Measurements from ENCODE around the gene EFCC1.

The EFCC1 gene

GRCh38 chr3:129052675-129053074 lies 51.6 kb downstream of the EFCC1 start:
- ATAC-seq, result peak; percentile 11; the same call in 2 of the 3 replicates

GRCh38 chr3:129054605-129055104 lies 53.6 kb downstream of the EFCC1 start:
- ATAC-seq, result no peak
- TF ChIP-seq TCF4 (CRISPR knock-in tag; IDR thresholded peaks at IDR 0.05; ENCODE audit: borderline replicate concordance) (peak; percentile 84; the same call in 1 of the 2 replicates), ZFP30 (CRISPR knock-in tag; IDR thresholded peaks at IDR 0.05) (no peak), PPARA (CRISPR knock-in tag; IDR thresholded peaks at IDR 0.05; ENCODE audit: borderline replicate concordance) (no peak), BACH2 (CRISPR knock-in tag; IDR thresholded peaks at IDR 0.05; ENCODE audit: borderline replicate concordance) (no peak), ZNF8 (CRISPR knock-in tag; IDR thresholded peaks at IDR 0.05) (no peak)

More at GRCh38 chr3:129052675-129053074, 51.6 kb downstream of the EFCC1 start:
- TF ChIP-seq ESRRG (CRISPR knock-in tag; IDR thresholded peaks at IDR 0.05) (no peak), ISL1 (CRISPR knock-in tag; IDR thresholded peaks at IDR 0.05) (no peak), PATZ1 (CRISPR knock-in tag; IDR thresholded peaks at IDR 0.05; ENCODE audit: borderline replicate concordance) (no peak), CSDC2 (CRISPR knock-in tag; IDR thresholded peaks at IDR 0.05) (no peak), PPARA (CRISPR knock-in tag; IDR thresholded peaks at IDR 0.05; ENCODE audit: borderline replicate concordance) (no peak), OSR1 (CRISPR knock-in tag; IDR thresholded peaks at IDR 0.05) (no peak), RARB (CRISPR knock-in tag; IDR thresholded peaks at IDR 0.05) (no peak), ZNF8 (CRISPR knock-in tag; IDR thresholded peaks at IDR 0.05) (no peak), TOX (CRISPR knock-in tag; IDR thresholded peaks at IDR 0.05; ENCODE audit: borderline replicate concordance) (no peak)

- TF ChIP-seq ZC3H10 (CRISPR knock-in tag; IDR thresholded peaks at IDR 0.05) (no peak), ISL1 (CRISPR knock-in tag; IDR thresholded peaks at IDR 0.05) (no peak), ZNF70 (CRISPR knock-in tag; IDR thresholded peaks at IDR 0.05) (no peak), PPARA (CRISPR knock-in tag; IDR thresholded peaks at IDR 0.05; ENCODE audit: borderline replicate concordance) (no peak), ZNF565 (CRISPR knock-in tag; conservative IDR thresholded peaks at IDR 0.05; ENCODE audit: low read depth) (no peak), ZFP3 (CRISPR knock-in tag; IDR thresholded peaks at IDR 0.05) (no peak), ARNTL (CRISPR knock-in tag; IDR thresholded peaks at IDR 0.05; ENCODE audit: borderline replicate concordance, low read depth) (no peak), PATZ1 (CRISPR knock-in tag; IDR thresholded peaks at IDR 0.05; ENCODE audit: borderline replicate concordance) (no peak), ESRRG (CRISPR knock-in tag; IDR thresholded peaks at IDR 0.05) (no peak), GLIS3 (CRISPR knock-in tag; IDR thresholded peaks at IDR 0.05) (no peak), ZFP30 (CRISPR knock-in tag; IDR thresholded peaks at IDR 0.05) (no peak), TCF4 (CRISPR knock-in tag; IDR thresholded peaks at IDR 0.05; ENCODE audit: borderline replicate concordance) (no peak), BACH2 (CRISPR knock-in tag; IDR thresholded peaks at IDR 0.05; ENCODE audit: borderline replicate concordance) (no peak), SNAI2 (CRISPR knock-in tag; IDR thresholded peaks at IDR 0.05) (no peak), OSR1 (CRISPR knock-in tag; IDR thresholded peaks at IDR 0.05) (no peak), TOX (CRISPR knock-in tag; IDR thresholded peaks at IDR 0.05; ENCODE audit: borderline replicate concordance) (no peak)
- TF ChIP-seq, protein P1, sequence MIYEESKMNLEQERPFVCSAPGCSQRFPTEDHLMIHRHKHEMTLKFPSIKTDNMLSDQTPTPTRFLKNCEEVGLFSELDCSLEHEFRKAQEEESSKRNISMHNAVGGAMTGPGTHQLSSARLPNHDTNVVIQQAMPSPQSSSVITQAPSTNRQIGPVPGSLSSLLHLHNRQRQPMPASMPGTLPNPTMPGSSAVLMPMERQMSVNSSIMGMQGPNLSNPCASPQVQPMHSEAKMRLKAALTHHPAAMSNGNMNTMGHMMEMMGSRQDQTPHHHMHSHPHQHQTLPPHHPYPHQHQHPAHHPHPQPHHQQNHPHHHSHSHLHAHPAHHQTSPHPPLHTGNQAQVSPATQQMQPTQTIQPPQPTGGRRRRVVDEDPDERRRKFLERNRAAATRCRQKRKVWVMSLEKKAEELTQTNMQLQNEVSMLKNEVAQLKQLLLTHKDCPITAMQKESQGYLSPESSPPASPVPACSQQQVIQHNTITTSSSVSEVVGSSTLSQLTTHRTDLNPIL (CRISPR knock-in tag; IDR thresholded peaks at IDR 0.05; ENCODE audit: low read depth), result no peak
- TF ChIP-seq, protein P2, sequence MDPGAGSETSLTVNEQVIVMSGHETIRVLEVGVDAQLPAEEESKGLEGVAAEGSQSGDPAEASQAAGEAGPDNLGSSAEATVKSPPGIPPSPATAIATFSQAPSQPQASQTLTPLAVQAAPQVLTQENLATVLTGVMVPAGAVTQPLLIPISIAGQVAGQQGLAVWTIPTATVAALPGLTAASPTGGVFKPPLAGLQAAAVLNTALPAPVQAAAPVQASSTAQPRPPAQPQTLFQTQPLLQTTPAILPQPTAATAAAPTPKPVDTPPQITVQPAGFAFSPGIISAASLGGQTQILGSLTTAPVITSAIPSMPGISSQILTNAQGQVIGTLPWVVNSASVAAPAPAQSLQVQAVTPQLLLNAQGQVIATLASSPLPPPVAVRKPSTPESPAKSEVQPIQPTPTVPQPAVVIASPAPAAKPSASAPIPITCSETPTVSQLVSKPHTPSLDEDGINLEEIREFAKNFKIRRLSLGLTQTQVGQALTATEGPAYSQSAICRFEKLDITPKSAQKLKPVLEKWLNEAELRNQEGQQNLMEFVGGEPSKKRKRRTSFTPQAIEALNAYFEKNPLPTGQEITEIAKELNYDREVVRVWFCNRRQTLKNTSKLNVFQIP (CRISPR knock-in tag; IDR thresholded peaks at IDR 0.05; ENCODE audit: borderline replicate concordance, low read depth), result no peak
- TF ChIP-seq, protein P3, sequence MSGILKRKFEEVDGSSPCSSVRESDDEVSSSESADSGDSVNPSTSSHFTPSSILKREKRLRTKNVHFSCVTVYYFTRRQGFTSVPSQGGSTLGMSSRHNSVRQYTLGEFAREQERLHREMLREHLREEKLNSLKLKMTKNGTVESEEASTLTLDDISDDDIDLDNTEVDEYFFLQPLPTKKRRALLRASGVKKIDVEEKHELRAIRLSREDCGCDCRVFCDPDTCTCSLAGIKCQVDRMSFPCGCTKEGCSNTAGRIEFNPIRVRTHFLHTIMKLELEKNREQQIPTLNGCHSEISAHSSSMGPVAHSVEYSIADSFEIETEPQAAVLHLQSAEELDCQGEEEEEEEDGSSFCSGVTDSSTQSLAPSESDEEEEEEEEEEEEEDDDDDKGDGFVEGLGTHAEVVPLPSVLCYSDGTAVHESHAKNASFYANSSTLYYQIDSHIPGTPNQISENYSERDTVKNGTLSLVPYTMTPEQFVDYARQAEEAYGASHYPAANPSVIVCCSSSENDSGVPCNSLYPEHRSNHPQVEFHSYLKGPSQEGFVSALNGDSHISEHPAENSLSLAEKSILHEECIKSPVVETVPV (CRISPR knock-in tag; IDR thresholded peaks at IDR 0.05), result no peak
- ATAC-seq, result no peak
Observed at GRCh38 chr3:129056451-129057173, 55.5 kb downstream of the EFCC1 start.

Measured in SK-N-SH treated with all-trans-retinoic acid at 6 μM for 48 hours (cell line).